Measurements from ENCODE around the gene RALGAPA2.

DNA sequence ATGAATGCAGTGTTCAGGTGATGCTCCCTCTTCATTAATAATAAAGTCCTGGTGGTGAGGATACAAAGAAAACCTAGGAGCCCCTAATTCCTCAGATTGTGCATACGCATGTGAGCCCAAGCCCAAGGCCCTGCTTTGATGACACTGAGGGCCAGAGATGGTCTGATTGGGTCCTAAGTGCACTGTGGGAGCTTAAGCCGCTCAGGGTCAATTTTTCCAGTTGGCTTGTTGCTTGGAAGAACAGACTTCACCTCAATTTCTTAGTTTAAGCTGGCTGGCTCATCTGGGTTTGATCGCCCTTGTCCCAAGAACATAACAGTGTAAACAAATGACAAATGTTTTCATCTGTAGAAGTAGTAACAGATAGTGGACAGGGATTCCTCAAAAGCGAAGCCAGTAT, 303.1 kb downstream of the RALGAPA2 start:
- TF ChIP-seq, protein P1, sequence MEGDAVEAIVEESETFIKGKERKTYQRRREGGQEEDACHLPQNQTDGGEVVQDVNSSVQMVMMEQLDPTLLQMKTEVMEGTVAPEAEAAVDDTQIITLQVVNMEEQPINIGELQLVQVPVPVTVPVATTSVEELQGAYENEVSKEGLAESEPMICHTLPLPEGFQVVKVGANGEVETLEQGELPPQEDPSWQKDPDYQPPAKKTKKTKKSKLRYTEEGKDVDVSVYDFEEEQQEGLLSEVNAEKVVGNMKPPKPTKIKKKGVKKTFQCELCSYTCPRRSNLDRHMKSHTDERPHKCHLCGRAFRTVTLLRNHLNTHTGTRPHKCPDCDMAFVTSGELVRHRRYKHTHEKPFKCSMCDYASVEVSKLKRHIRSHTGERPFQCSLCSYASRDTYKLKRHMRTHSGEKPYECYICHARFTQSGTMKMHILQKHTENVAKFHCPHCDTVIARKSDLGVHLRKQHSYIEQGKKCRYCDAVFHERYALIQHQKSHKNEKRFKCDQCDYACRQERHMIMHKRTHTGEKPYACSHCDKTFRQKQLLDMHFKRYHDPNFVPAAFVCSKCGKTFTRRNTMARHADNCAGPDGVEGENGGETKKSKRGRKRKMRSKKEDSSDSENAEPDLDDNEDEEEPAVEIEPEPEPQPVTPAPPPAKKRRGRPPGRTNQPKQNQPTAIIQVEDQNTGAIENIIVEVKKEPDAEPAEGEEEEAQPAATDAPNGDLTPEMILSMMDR (IDR thresholded peaks at IDR 0.05) = no peak
- no peak for TF ChIP-seq FOXJ3 (CRISPR knock-in tag; IDR thresholded peaks at IDR 0.05; ENCODE audit: borderline replicate concordance)
- TF ChIP-seq, protein P2, sequence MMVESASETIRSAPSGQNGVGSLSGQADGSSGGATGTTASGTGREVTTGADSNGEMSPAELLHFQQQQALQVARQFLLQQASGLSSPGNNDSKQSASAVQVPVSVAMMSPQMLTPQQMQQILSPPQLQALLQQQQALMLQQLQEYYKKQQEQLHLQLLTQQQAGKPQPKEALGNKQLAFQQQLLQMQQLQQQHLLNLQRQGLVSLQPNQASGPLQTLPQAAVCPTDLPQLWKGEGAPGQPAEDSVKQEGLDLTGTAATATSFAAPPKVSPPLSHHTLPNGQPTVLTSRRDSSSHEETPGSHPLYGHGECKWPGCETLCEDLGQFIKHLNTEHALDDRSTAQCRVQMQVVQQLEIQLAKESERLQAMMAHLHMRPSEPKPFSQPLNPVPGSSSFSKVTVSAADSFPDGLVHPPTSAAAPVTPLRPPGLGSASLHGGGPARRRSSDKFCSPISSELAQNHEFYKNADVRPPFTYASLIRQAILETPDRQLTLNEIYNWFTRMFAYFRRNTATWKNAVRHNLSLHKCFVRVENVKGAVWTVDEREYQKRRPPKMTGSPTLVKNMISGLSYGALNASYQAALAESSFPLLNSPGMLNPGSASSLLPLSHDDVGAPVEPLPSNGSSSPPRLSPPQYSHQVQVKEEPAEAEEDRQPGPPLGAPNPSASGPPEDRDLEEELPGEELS (CRISPR knock-in tag; IDR thresholded peaks at IDR 0.05) = no peak
- TF ChIP-seq, protein P3, sequence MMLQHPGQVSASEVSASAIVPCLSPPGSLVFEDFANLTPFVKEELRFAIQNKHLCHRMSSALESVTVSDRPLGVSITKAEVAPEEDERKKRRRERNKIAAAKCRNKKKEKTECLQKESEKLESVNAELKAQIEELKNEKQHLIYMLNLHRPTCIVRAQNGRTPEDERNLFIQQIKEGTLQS (CRISPR knock-in tag; conservative IDR thresholded peaks at IDR 0.05) = no peak
- TF ChIP-seq ELF4 (CRISPR knock-in tag; IDR thresholded peaks at IDR 0.05; ENCODE audit: low read depth) = no peak
- TF ChIP-seq ZNF423 (CRISPR knock-in tag; IDR thresholded peaks at IDR 0.05) = no peak
- TF ChIP-seq TEAD4 (CRISPR knock-in tag; IDR thresholded peaks at IDR 0.05) = no peak
- TF ChIP-seq, protein P4, sequence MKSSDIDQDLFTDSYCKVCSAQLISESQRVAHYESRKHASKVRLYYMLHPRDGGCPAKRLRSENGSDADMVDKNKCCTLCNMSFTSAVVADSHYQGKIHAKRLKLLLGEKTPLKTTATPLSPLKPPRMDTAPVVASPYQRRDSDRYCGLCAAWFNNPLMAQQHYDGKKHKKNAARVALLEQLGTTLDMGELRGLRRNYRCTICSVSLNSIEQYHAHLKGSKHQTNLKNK (CRISPR knock-in tag; IDR thresholded peaks at IDR 0.05) = no peak
- no peak for TF ChIP-seq ETV6 (CRISPR knock-in tag; IDR thresholded peaks at IDR 0.05)
- TF ChIP-seq, protein P5, sequence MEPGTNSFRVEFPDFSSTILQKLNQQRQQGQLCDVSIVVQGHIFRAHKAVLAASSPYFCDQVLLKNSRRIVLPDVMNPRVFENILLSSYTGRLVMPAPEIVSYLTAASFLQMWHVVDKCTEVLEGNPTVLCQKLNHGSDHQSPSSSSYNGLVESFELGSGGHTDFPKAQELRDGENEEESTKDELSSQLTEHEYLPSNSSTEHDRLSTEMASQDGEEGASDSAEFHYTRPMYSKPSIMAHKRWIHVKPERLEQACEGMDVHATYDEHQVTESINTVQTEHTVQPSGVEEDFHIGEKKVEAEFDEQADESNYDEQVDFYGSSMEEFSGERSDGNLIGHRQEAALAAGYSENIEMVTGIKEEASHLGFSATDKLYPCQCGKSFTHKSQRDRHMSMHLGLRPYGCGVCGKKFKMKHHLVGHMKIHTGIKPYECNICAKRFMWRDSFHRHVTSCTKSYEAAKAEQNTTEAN (CRISPR knock-in tag; IDR thresholded peaks at IDR 0.05) = no peak
- TF ChIP-seq, protein P6, sequence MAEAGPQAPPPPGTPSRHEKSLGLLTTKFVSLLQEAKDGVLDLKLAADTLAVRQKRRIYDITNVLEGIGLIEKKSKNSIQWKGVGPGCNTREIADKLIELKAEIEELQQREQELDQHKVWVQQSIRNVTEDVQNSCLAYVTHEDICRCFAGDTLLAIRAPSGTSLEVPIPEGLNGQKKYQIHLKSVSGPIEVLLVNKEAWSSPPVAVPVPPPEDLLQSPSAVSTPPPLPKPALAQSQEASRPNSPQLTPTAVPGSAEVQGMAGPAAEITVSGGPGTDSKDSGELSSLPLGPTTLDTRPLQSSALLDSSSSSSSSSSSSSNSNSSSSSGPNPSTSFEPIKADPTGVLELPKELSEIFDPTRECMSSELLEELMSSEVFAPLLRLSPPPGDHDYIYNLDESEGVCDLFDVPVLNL (CRISPR knock-in tag; IDR thresholded peaks at IDR 0.05; ENCODE audit: borderline replicate concordance, low read depth) = no peak
- no peak for TF ChIP-seq TCF7 (CRISPR knock-in tag; IDR thresholded peaks at IDR 0.05; ENCODE audit: low read depth)
